ENCODE measurements around the gene MCL1. TPM values are rescaled to one million over a fixed set of nuclear protein-coding genes. Genes with fewer than 3 reads are reported as not detected.

Gene MCL1
- polyA plus RNA-seq, 1 of the 3 experiments (the other 2 are of a cell fraction), result 110 TPM

- no peak for TF ChIP-seq CTCF (IDR thresholded peaks at IDR 0.05)
- TF ChIP-seq GATA2 (CRISPR knock-in tag; IDR thresholded peaks at IDR 0.05), result no peak
- TF ChIP-seq ELF1 (IDR thresholded peaks at IDR 0.05), result no peak
- TF ChIP-seq TAF1 (IDR thresholded peaks at IDR 0.05; ENCODE audit: borderline replicate concordance, low read depth, low read length), result no peak
Measured at GRCh38 chr1:150551051-150551783, 28.2 kb downstream of the MCL1 start (continued).

GRCh38 chr1:150550222-150551050 lies 29.0 kb downstream of the MCL1 start:
- no peak overlapping the region for H3K27ac ChIP-seq (ENCODE audit: low read depth in 2 of 2, low read length in 1 of 2)
- ChIA-PET POLR2A (no interaction called here), CTCF (interaction anchor here (1.2 to 7.3 kb wide), 3 partner anchors 10 to 71 kb away, joined by 4 to 88 read pairs (median 8); no protein-coding TSS in a partner anchor)
- H3K36me3 ChIP-seq (replicated peaks in 1 of 2; ENCODE audit: control insufficient read depth in 1 of 2, insufficient read depth in 2 of 2, low read length in 1 of 2), result no peaks in the 10 kb centered on the region
- no peak overlapping the region for H2AFZ ChIP-seq (ENCODE audit: low read depth)
- WGBS (ENCODE audit: low lambda C conversion rate), result 88% methylated on average over 17 of the region's 22 CpGs
- H3F3A ChIP-seq (replicated peaks; ENCODE audit: insufficient read depth), result peaks cover 17% of the 10 kb centered on the region
- H3K79me2 ChIP-seq (ENCODE audit: insufficient read depth), result no peaks in the 10 kb centered on the region
- H3K4me1 ChIP-seq (ENCODE audit: control insufficient read depth in 1 of 2, insufficient read depth in 2 of 2, low read depth in 1 of 2, low read length in 1 of 2), result peaks cover 8 to 13% of the 10 kb centered on the region in 2 experiments; a peak in 2 of 4 replicates
- H3K27me3 ChIP-seq (ENCODE audit: insufficient read depth), result no peaks in the 10 kb centered on the region
- TF ChIP-seq EZH2phosphoT487 (IDR thresholded peaks at IDR 0.05; ENCODE audit: borderline replicate concordance, low read depth) (no peak), GABPA (IDR thresholded peaks at IDR 0.05; ENCODE audit: low read depth) (no peak), RAD21 (IDR thresholded peaks at IDR 0.05; ENCODE audit: low read length) (no peak), ELF1 (IDR thresholded peaks at IDR 0.05) (no peak), ZBTB33 (IDR thresholded peaks at IDR 0.05; ENCODE audit: borderline replicate concordance, low read depth) (no peak), POLR2AphosphoS5 (IDR thresholded peaks at IDR 0.05; ENCODE audit: low read depth, low read length) (no peak), FOXM1 (IDR thresholded peaks at IDR 0.05; ENCODE audit: low read depth) (no peak), TAF1 (IDR thresholded peaks at IDR 0.05; ENCODE audit: borderline replicate concordance, low read depth, low read length) (no peak)
- DNase-seq, result no peak
- H3K9me2 ChIP-seq, result no peaks in the 10 kb centered on the region
- no peak overlapping the region for H3K4me3 ChIP-seq (ENCODE audit: low read depth in 2 of 2, low read length in 1 of 2)
- H4K20me1 ChIP-seq (ENCODE audit: insufficient read depth), result no peaks in the 10 kb centered on the region
- no peak overlapping the region for H3K9ac ChIP-seq
- H3K9me3 ChIP-seq, result no peaks in the 10 kb centered on the region
- H3K4me2 ChIP-seq, result no peak overlapping the region
